ENCODE data around the gene CIAO2A. TPM values are rescaled to one million over a fixed set of nuclear protein-coding genes. Genes with fewer than 3 reads are reported as not detected.
A peak's percentile ranks its signal among the peaks of the same experiment; 100 is the strongest.
"Not testable (repeated sequence)": the region's sequence is repeated elsewhere in the genome, so short reads cannot be mapped to it uniquely, and the experiment has no call there.

Gene CIAO2A
- total RNA-seq, 1 donor from 2014 or later: 53.4 TPM

GRCh38 chr15:64067564-64068030 is 26.0 kb downstream of the CIAO2A start:
- no peak for FAIRE-seq
- peaks cover 3% of the 10 kb centered on the region for H3K36me3 Mint-ChIP-seq (ENCODE audit: low read depth, unreplicated experiment)
- H2AFZ ChIP-seq (ENCODE audit: low read depth, low read length): no peak overlapping the region

GRCh38 chr15:64066451-64066850 is 27.2 kb downstream of the CIAO2A start:
- no peak overlapping the region for H3K9ac ChIP-seq (ENCODE audit: low read length)
- H3K36me3 Mint-ChIP-seq (ENCODE audit: low read depth, unreplicated experiment): no peaks in the 10 kb centered on the region
- TF ChIP-seq EZH2 (IDR thresholded peaks at IDR 0.05; ENCODE audit: insufficient read depth, low read length) (no peak), CTCF (IDR thresholded peaks at IDR 0.05; ENCODE audit: insufficient read depth, low read depth, low read length) (no peak)
- no peak overlapping the region for H3K4me3 ChIP-seq (ENCODE audit: insufficient read depth, low read depth, low read length)
- no peaks in the 10 kb centered on the region for H3K79me2 ChIP-seq (ENCODE audit: insufficient read depth, low read length)
- FAIRE-seq (no peak), DNase-seq (ENCODE audit: low read depth) (no peak)
- no peaks in the 10 kb centered on the region for H3K9me3 ChIP-seq (ENCODE audit: insufficient read depth, low read depth, low read length)
- no peaks in the 10 kb centered on the region for H3K9me3 Mint-ChIP-seq (ENCODE audit: unreplicated experiment)
- H3K27me3 Mint-ChIP-seq (ENCODE audit: low read depth, unreplicated experiment): no peaks in the 10 kb centered on the region
- H3K27me3 ChIP-seq (ENCODE audit: insufficient read depth, low read length): no peaks in the 10 kb centered on the region
- no peak overlapping the region for H3K4me2 ChIP-seq (ENCODE audit: low read length)
- no peaks in the 10 kb centered on the region for H3K36me3 ChIP-seq (ENCODE audit: insufficient read depth, low read length)
- no peak overlapping the region for H3K4me3 Mint-ChIP-seq (ENCODE audit: unreplicated experiment)
- no peaks in the 10 kb centered on the region for H4K20me1 ChIP-seq (ENCODE audit: insufficient read depth, low read length)
- peaks cover 9% of the 10 kb centered on the region for H3K4me1 Mint-ChIP-seq (ENCODE audit: low read depth, unreplicated experiment)
- peaks cover 5% of the 10 kb centered on the region for H3K4me1 ChIP-seq (ENCODE audit: insufficient read depth, low read length)
- H2AFZ ChIP-seq (ENCODE audit: low read depth, low read length): no peak overlapping the region
- no peak overlapping the region for H3K27ac ChIP-seq (ENCODE audit: low read depth, low read length)
- H3K27ac Mint-ChIP-seq (ENCODE audit: unreplicated experiment): no peak overlapping the region

More at GRCh38 chr15:64067564-64068030, 26.0 kb downstream of the CIAO2A start:
- peaks cover 4% of the 10 kb centered on the region for H3K36me3 ChIP-seq (ENCODE audit: insufficient read depth, low read length)
- H3K9me3 Mint-ChIP-seq (ENCODE audit: unreplicated experiment): no peaks in the 10 kb centered on the region
- peaks cover 12% of the 10 kb centered on the region for H3K4me1 Mint-ChIP-seq (ENCODE audit: low read depth, unreplicated experiment)
- no peaks in the 10 kb centered on the region for H4K20me1 ChIP-seq (ENCODE audit: insufficient read depth, low read length)
- no peak overlapping the region for H3K27ac ChIP-seq (ENCODE audit: low read depth, low read length)
- TF ChIP-seq CTCF (IDR thresholded peaks at IDR 0.05; ENCODE audit: insufficient read depth, low read depth, low read length) (peak; percentile 73), EZH2 (IDR thresholded peaks at IDR 0.05; ENCODE audit: insufficient read depth, low read length) (no peak)
- no peaks in the 10 kb centered on the region for H3K27me3 Mint-ChIP-seq (ENCODE audit: low read depth, unreplicated experiment)
- peaks cover 14% of the 10 kb centered on the region for H3K4me1 ChIP-seq (ENCODE audit: insufficient read depth, low read length)
- no peak overlapping the region for H3K9ac ChIP-seq (ENCODE audit: low read length)
- H3K27me3 ChIP-seq (ENCODE audit: insufficient read depth, low read length): no peaks in the 10 kb centered on the region
- DNase-seq (ENCODE audit: low read depth): no peak
- H3K27ac Mint-ChIP-seq (ENCODE audit: unreplicated experiment): no peak overlapping the region
- no peak overlapping the region for H3K4me3 ChIP-seq (ENCODE audit: insufficient read depth, low read depth, low read length)
- H3K4me2 ChIP-seq (ENCODE audit: low read length): peak overlapping the region; percentile 23
- H3K79me2 ChIP-seq (ENCODE audit: insufficient read depth, low read length): no peaks in the 10 kb centered on the region
- H3K9me3 ChIP-seq (ENCODE audit: insufficient read depth, low read depth, low read length): no peaks in the 10 kb centered on the region
- H3K4me3 Mint-ChIP-seq (ENCODE audit: unreplicated experiment): no peak overlapping the region

- H3K4me1 Mint-ChIP-seq (ENCODE audit: low read depth, unreplicated experiment): peaks cover 3% of the 10 kb centered on the region
- Histone ChIP-seq H3K27me3 (ENCODE audit: insufficient read depth, low read length) (no peaks in the 10 kb centered on the region), H3K27ac (ENCODE audit: low read depth, low read length) (no peak overlapping the region), H3K36me3 (ENCODE audit: insufficient read depth, low read length) (no peaks in the 10 kb centered on the region), H3K9me3 (ENCODE audit: insufficient read depth, low read depth, low read length) (no peaks in the 10 kb centered on the region), H4K20me1 (ENCODE audit: insufficient read depth, low read length) (no peaks in the 10 kb centered on the region), H3K4me1 (ENCODE audit: insufficient read depth, low read length) (no peaks in the 10 kb centered on the region), H2AFZ (ENCODE audit: low read depth, low read length) (no peak overlapping the region), H3K9ac (ENCODE audit: low read length) (no peak overlapping the region), H3K4me2 (ENCODE audit: low read length) (no peak overlapping the region), H3K4me3 (ENCODE audit: insufficient read depth, low read depth, low read length) (no peak overlapping the region), H3K79me2 (ENCODE audit: insufficient read depth, low read length) (no peaks in the 10 kb centered on the region)
- TF ChIP-seq CTCF (IDR thresholded peaks at IDR 0.05; ENCODE audit: insufficient read depth, low read depth, low read length) (no peak), EZH2 (IDR thresholded peaks at IDR 0.05; ENCODE audit: insufficient read depth, low read length) (no peak)
- no peaks in the 10 kb centered on the region for H3K27me3 Mint-ChIP-seq (ENCODE audit: low read depth, unreplicated experiment)
- H3K36me3 Mint-ChIP-seq (ENCODE audit: low read depth, unreplicated experiment): no peaks in the 10 kb centered on the region
- no peaks in the 10 kb centered on the region for H3K9me3 Mint-ChIP-seq (ENCODE audit: unreplicated experiment)
- H3K27ac Mint-ChIP-seq (ENCODE audit: unreplicated experiment): no peak overlapping the region
- H3K4me3 Mint-ChIP-seq (ENCODE audit: unreplicated experiment): no peak overlapping the region
- no peak for DNase-seq (ENCODE audit: low read depth)
- FAIRE-seq: no peak
Measured at GRCh38 chr15:64060716-64061115, 32.9 kb downstream of the CIAO2A start.

- H3K4me1 Mint-ChIP-seq (ENCODE audit: low read depth, unreplicated experiment); H3K27me3 ChIP-seq (ENCODE audit: insufficient read depth, low read length); FAIRE-seq; H3K9me3 ChIP-seq (ENCODE audit: insufficient read depth, low read depth, low read length); H3K27me3 Mint-ChIP-seq (ENCODE audit: low read depth, unreplicated experiment); H3K27ac ChIP-seq (ENCODE audit: low read depth, low read length); H3K9me3 Mint-ChIP-seq (ENCODE audit: unreplicated experiment); H3K9ac ChIP-seq (ENCODE audit: low read length); H3K79me2 ChIP-seq (ENCODE audit: insufficient read depth, low read length); H3K4me1 ChIP-seq (ENCODE audit: insufficient read depth, low read length); H3K4me3 ChIP-seq (ENCODE audit: insufficient read depth, low read depth, low read length); H3K4me3 Mint-ChIP-seq (ENCODE audit: unreplicated experiment); H3K4me2 ChIP-seq (ENCODE audit: low read length); H3K36me3 ChIP-seq (ENCODE audit: insufficient read depth, low read length); H3K36me3 Mint-ChIP-seq (ENCODE audit: low read depth, unreplicated experiment); H3K27ac Mint-ChIP-seq (ENCODE audit: unreplicated experiment); H2AFZ ChIP-seq (ENCODE audit: low read depth, low read length); DNase-seq (ENCODE audit: low read depth); H4K20me1 ChIP-seq (ENCODE audit: insufficient read depth, low read length): not testable (repeated sequence)
Measured at GRCh38 chr15:64059104-64059503, 34.5 kb downstream of the CIAO2A start.
